H1 (cell line): Measurements from ENCODE around the gene VDR. TPM values are rescaled to one million over a fixed set of nuclear protein-coding genes. Genes with fewer than 3 reads are reported as not detected.
A peak's percentile ranks its signal among the peaks of the same experiment; 100 is the strongest.

Source experiments
- CTCF ChIA-PET: fragments of 300-600 bp; sonication (Branson Sonifier 250); formaldehyde crosslinking; loops from one replicate; lab custom pipeline; 2021; ENCODE audit not compliant: partially characterized antibody; lab: Charles Lee
- POLR2A ChIA-PET: fragments of 300-600 bp; sonication (Branson Sonifier 250); formaldehyde crosslinking; loops from one replicate; lab custom pipeline; 2021; ENCODE audit warnings: inconsistent platforms; ENCODE audit not compliant: partially characterized antibody; lab: Charles Lee
- DNase-seq, 2 experiments: peaks; one replicate each; pipeline versions ENCODE4 v3.0.0 to v3.0.0-alpha.2; 2010 to 2022; ENCODE audit warnings: low spot score in 2 of 2, low read depth in 1 of 2, mixed read lengths in 1 of 2
- FAIRE-seq: peaks from 2 replicates; lab custom pipeline; 2011; peaks lifted over from hg19 to GRCh38; lab: Jason Lieb, UNC
- H2AFZ ChIP-seq: 2 replicates; pipeline ENCODE4 v1.8.1; 2012; ENCODE audit warnings: low read length, inconsistent platforms
- H2AK5ac ChIP-seq: 2 replicates; pipeline ENCODE4 v1.6.1; 2013; ENCODE audit warnings: low read depth, low read length
- H2BK120ac ChIP-seq: replicated peaks from 2 replicates; pipeline ENCODE3; 2013; ENCODE audit warnings: low read depth, low read length, inconsistent platforms
- H2BK12ac ChIP-seq: 2 replicates; pipeline ENCODE4 v1.6.1; 2013; ENCODE audit warnings: low read depth, low read length
- H2BK15ac ChIP-seq: 2 replicates; pipeline ENCODE4 v1.6.1; 2013; ENCODE audit warnings: low read length
- H2BK20ac ChIP-seq: 2 replicates; pipeline ENCODE4 v1.6.1; 2013; ENCODE audit warnings: low read length
- H2BK5ac ChIP-seq: 2 replicates; pipeline ENCODE4 v1.6.1; 2013; ENCODE audit warnings: low read depth, low read length
- H3K14ac ChIP-seq: 2 replicates; pipeline ENCODE4 v1.6.1; 2013; ENCODE audit warnings: inconsistent platforms; ENCODE audit not compliant: insufficient read length
- H3K18ac ChIP-seq: 2 replicates; pipeline ENCODE4 v1.6.1; 2013; ENCODE audit warnings: low read length; ENCODE audit errors: extremely low read depth
- H3K23ac ChIP-seq: 2 replicates; pipeline ENCODE4 v1.6.1; 2013; ENCODE audit warnings: inconsistent platforms; ENCODE audit not compliant: insufficient read length
- H3K23me2 ChIP-seq: 2 replicates; pipeline ENCODE4 v1.6.1; 2013; ENCODE audit warnings: low read depth, low read length
- H3K27ac ChIP-seq: 2 replicates; pipeline ENCODE4 v1.6.1; 2011; ENCODE audit warnings: low read depth, low read length, inconsistent platforms
- H3K27me3 ChIP-seq, 4 experiments: replicated peaks in 1 of 4; 1 replicate in 1 of 4; 2 replicates in 3 of 4; pipeline versions ENCODE4 v1.6.1 to v1.8.1; 2011 to 2013; ENCODE audit warnings: low read length in 3 of 4, mild to moderate bottlenecking in 3 of 4, inconsistent platforms in 2 of 4, mixed read lengths in 2 of 4, moderate library complexity in 1 of 4; ENCODE audit not compliant: control insufficient read depth in 3 of 4, insufficient read depth in 3 of 4; ENCODE audit errors: extremely low read depth in 1 of 4
- H3K36me3 ChIP-seq, 4 experiments: 2 replicates each; pipeline versions ENCODE4 v1.6.1 to v1.8.1; 2011 to 2013; ENCODE audit warnings: mild to moderate bottlenecking in 4 of 4, low read length in 3 of 4, moderate library complexity in 2 of 4, control low read depth in 1 of 4, inconsistent platforms in 1 of 4; ENCODE audit not compliant: insufficient read depth in 4 of 4, control insufficient read depth in 2 of 4
- H3K4ac ChIP-seq: replicated peaks from 2 replicates; pipeline ENCODE3; 2013; ENCODE audit warnings: low read length, low read depth, mixed read lengths, inconsistent platforms; ENCODE audit not compliant: insufficient read length
- H3K4me1 ChIP-seq, 4 experiments: replicated peaks in 1 of 4; 1 replicate in 1 of 4; 2 replicates in 3 of 4; pipeline versions ENCODE4 v1.6.1 to v1.8.1; 2011 to 2013; ENCODE audit warnings: low read length in 3 of 4, inconsistent platforms in 2 of 4, mixed read lengths in 1 of 4; ENCODE audit not compliant: insufficient read depth in 4 of 4, control insufficient read depth in 3 of 4
- H3K4me2 ChIP-seq, 2 experiments: 2 replicates each; pipeline versions ENCODE4 v1.6.1 to v1.8.1; 2011 to 2013; ENCODE audit warnings: low read depth in 2 of 2, low read length in 2 of 2, control low read depth in 1 of 2, inconsistent platforms in 1 of 2, mild to moderate bottlenecking in 1 of 2; ENCODE audit not compliant: insufficient read depth in 1 of 2
- H3K4me3 ChIP-seq, 4 experiments: fragments of 200-600, 300-600 bp in 1 of 4; sonication (generic), shearing (Covaris generic), sonication (Bioruptor Twin) in 1 of 4; 2 replicates each; pipeline versions ENCODE4 v1.5.1 to v1.8.1; 2011 to 2016; ENCODE audit warnings: low read length in 4 of 4, low read depth in 3 of 4, control low read depth in 2 of 4, inconsistent platforms in 2 of 4, mild to moderate bottlenecking in 2 of 4, mixed read lengths in 1 of 4, moderate library complexity in 1 of 4; ENCODE audit not compliant: insufficient read depth in 2 of 4; ENCODE audit errors: extremely low read depth in 1 of 4
- H3K56ac ChIP-seq: replicated peaks from 2 replicates; pipeline ENCODE3; 2013; ENCODE audit warnings: low read depth, mild to moderate bottlenecking, mixed read lengths, low read length, inconsistent platforms; ENCODE audit not compliant: insufficient read length
- H3K79me1 ChIP-seq: 2 replicates; pipeline ENCODE4 v1.6.1; 2013; ENCODE audit warnings: low read depth, low read length, control low read depth
- H3K79me2 ChIP-seq, 2 experiments: 2 replicates each; pipeline versions ENCODE4 v1.6.1 to v1.8.1; 2012 to 2013; ENCODE audit warnings: low read length in 2 of 2, mild to moderate bottlenecking in 2 of 2, inconsistent platforms in 1 of 2; ENCODE audit not compliant: insufficient read depth in 2 of 2, control insufficient read depth in 1 of 2
- H3K9ac ChIP-seq, 4 experiments: replicated peaks in 1 of 4; 1 replicate in 1 of 4; 2 replicates in 3 of 4; pipeline versions ENCODE4 v1.6.1 to v1.8.1; 2011 to 2013; ENCODE audit warnings: low read depth in 3 of 4, low read length in 3 of 4, control low read depth in 2 of 4, mild to moderate bottlenecking in 2 of 4, moderate library complexity in 2 of 4, inconsistent platforms in 1 of 4; ENCODE audit errors: extremely low read depth in 1 of 4
- H3K9me3 ChIP-seq, 2 experiments: 2 replicates each; pipeline versions ENCODE4 v1.6.1 to v1.8.1; 2012 to 2013; ENCODE audit warnings: mild to moderate bottlenecking in 2 of 2, moderate library complexity in 2 of 2, control low read depth in 1 of 2, inconsistent platforms in 1 of 2, low read depth in 1 of 2, low read length in 1 of 2, mixed read lengths in 1 of 2; ENCODE audit not compliant: insufficient read depth in 2 of 2
- H4K20me1 ChIP-seq, 2 experiments: replicated peaks in 1 of 2; 2 replicates each; pipeline versions ENCODE3 to v1.8.1; 2011 to 2013; ENCODE audit warnings: inconsistent platforms in 2 of 2, low read length in 2 of 2, mild to moderate bottlenecking in 1 of 2; ENCODE audit not compliant: insufficient read depth in 2 of 2, control insufficient read depth in 1 of 2
- H4K5ac ChIP-seq: 2 replicates; pipeline ENCODE4 v1.6.1; 2013; ENCODE audit warnings: low read length, low read depth, mixed read lengths, inconsistent platforms; ENCODE audit not compliant: insufficient read length
- H4K8ac ChIP-seq: 2 replicates; pipeline ENCODE4 v1.8.0; 2013; ENCODE audit warnings: mild to moderate bottlenecking, moderate library complexity, low read length, inconsistent platforms; ENCODE audit not compliant: insufficient read depth; ENCODE audit errors: extremely low read depth
- H4K91ac ChIP-seq: replicated peaks from 2 replicates; pipeline ENCODE3; 2013; ENCODE audit warnings: low read length, mixed read lengths, inconsistent platforms; ENCODE audit not compliant: insufficient read length
- ASH2L ChIP-seq: fragments of 200-600, 300-600 bp; sonication (generic); IDR thresholded peaks from one replicate; pipeline ENCODE4 v1.7.1; 2017; ENCODE audit warnings: low read length
- BCL11A ChIP-seq, 2 experiments: IDR thresholded peaks; one replicate each; pipeline ENCODE4 v1.6.1; 2011; ENCODE audit warnings: low read depth in 2 of 2, low read length in 2 of 2, mild to moderate bottlenecking in 2 of 2
- BRCA1 ChIP-seq: IDR thresholded peaks from 2 replicates; pipeline ENCODE4 v1.6.1; 2012; ENCODE audit warnings: low read depth, low read length, improper control_type of control experiment
- CREB1 ChIP-seq: IDR thresholded peaks from 2 replicates; pipeline ENCODE4 v1.6.1; 2012; ENCODE audit warnings: inconsistent platforms
- NANOG ChIP-seq: IDR thresholded peaks from 2 replicates; pipeline ENCODE4 v1.6.1; 2011; ENCODE audit warnings: low read length, low read depth, mild to moderate bottlenecking, inconsistent platforms; ENCODE audit not compliant: insufficient read depth, poor library complexity, severe bottlenecking
- POLR2A ChIP-seq, 2 experiments: IDR thresholded peaks; 1 replicate in 1 of 2; 2 replicates in 1 of 2; pipeline ENCODE4 v1.6.1; 2011; ENCODE audit warnings: low read depth in 2 of 2, low read length in 2 of 2, mild to moderate bottlenecking in 2 of 2; ENCODE audit errors: control extremely low read depth in 1 of 2
- POLR2AphosphoS5 ChIP-seq: IDR thresholded peaks from 2 replicates; pipeline ENCODE4 v1.6.1; 2011; ENCODE audit warnings: low read depth, low read length
- SIN3A ChIP-seq, 2 experiments: IDR thresholded peaks in 1 of 2; conservative IDR thresholded peaks in 1 of 2; 2 replicates each; pipeline ENCODE4 v1.6.1; 2011 to 2012; ENCODE audit warnings: low read length in 2 of 2, improper control_type of control experiment in 1 of 2, low read depth in 1 of 2, mild to moderate bottlenecking in 1 of 2
- TBP ChIP-seq: IDR thresholded peaks from 2 replicates; pipeline ENCODE4 v1.6.1; 2011; ENCODE audit warnings: low read depth, low read length, improper control_type of control experiment
- ZNF274 ChIP-seq: IDR thresholded peaks from 2 replicates; pipeline ENCODE4 v1.7.0; 2012; ENCODE audit warnings: low read length, borderline replicate concordance; ENCODE audit errors: extremely low read depth
- WGBS, 2 experiments: shearing (Covaris generic) in 1 of 2; methylation state at CpG; one replicate each; pipeline versions ENCODE4 v1.1.6 to v1.1.7; 2013 to 2015; ENCODE audit warnings: low lambda C conversion rate in 2 of 2, mixed read lengths in 2 of 2, inconsistent platforms in 1 of 2, low coverage in 1 of 2, missing lambda C conversion rate in 1 of 2; ENCODE audit not compliant: insufficient replicate concordance in 2 of 2, insufficient coverage in 1 of 2, insufficient read length in 1 of 2; ENCODE audit errors: extremely low coverage in 1 of 2, missing lambda C conversion rate in 1 of 2; 5-methylcytosine and 5-hydroxymethylcytosine counted together
- polyA plus RNA-seq, 7 experiments: library from polyadenylated mRNA; depleted of rRNA in 3 of 7; stranded (reverse) in 5 of 7; unstranded in 2 of 7; fragments of >200 nt in 5 of 7; fragments of 200-250 nt in 2 of 7; gene quantifications; 1 replicate in 5 of 7; 2 replicates in 1 of 7; 4 replicates in 1 of 7; pipeline versions ENCODE4 v1.2.1 to v1.2.3, GENCODE V29; 2011 to 2013; ENCODE audit warnings: missing spikeins in 2 of 7, mixed read lengths in 2 of 7
- total RNA-seq: library from RNA; stranded (reverse); fragmentation: NEBNext Ultra II Directional; extraction: Animal tissue kit (Norgen Biotek cat#: 25700); gene quantifications from 2 replicates; pipeline ENCODE4 v1.2.1, GENCODE V29; 2021
- TF ChIP-seq, protein P1 (sequence below): IDR thresholded peaks from 2 replicates; pipeline ENCODE4 v1.6.1; 2012; ENCODE audit warnings: inconsistent platforms

Gene VDR
- total and polyA plus RNA-seq, 2 of the 8 experiments (the other 6 are each of a cell fraction or from before 2014, with no cell fraction given): 0.44 to 0.65 TPM

DNA sequence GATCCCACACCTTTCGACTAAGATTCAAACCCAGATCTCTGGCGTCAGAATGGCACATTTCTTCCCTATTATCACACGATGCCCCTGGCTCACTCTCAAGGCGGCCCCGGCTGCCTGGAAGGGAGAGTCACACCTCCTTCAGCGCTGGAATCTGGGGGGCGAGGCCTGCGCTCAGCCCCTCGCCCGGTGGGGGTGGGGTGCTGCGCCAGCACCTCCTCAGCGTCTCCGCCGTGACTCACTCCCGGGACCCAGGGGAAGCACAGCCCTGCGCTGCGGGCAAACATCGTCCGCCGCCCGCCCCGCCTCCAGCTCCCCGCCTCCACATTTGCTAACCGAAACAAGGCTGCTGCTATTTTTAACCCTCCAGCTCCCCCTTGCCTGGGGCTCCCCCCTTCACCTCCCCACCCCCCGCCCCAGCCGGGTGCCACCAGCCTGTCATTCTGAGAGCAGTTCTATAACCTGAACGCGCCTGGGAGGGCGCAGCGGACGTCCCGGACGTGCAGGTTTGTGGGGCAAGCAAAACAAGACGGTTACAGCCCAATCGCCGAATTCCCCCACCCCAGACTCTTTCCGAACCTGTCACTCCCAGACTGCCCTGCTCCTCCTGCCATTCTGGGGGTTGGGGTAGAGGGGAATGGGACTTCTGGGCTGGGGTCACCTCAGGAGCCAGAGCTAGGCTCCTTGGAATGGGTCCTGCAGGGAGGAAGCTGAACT, 91.8 kb downstream of the VDR start:
- Histone ChIP-seq H3K27me3 (no peaks in the 10 kb centered on the region), H3K23ac (no peak overlapping the region), H4K91ac (peak overlapping the region; percentile 86), H2AK5ac (0 out of 2 replicates have a peak overlapping the region, but pooled peaks have one; percentile 69), H3K27ac (peak overlapping the region; percentile 79), H4K8ac (peak overlapping the region; percentile 72; the same call in 1 of the 2 replicates), H3K4ac (peak overlapping the region; percentile 74), H3K9me3 (no peaks in the 10 kb centered on the region), H4K5ac (peak overlapping the region; percentile 73), H2BK12ac (peak overlapping the region; percentile 82), H2BK5ac (peak overlapping the region; percentile 90), H3K79me2 (peaks cover 4 to 84% of the 10 kb centered on the region in 2 experiments; a peak in 3 of 4 replicates), H2BK20ac (no peak overlapping the region), H3K4me2 (peak overlapping the region; percentile 71 to 76), H3K4me3 (peak overlapping the region; percentile 14 to 55 (median 40); a peak in 7 of 8 replicates), H4K20me1 (peaks cover 7 to 22% of the 10 kb centered on the region in 2 experiments), H2BK120ac (peak overlapping the region; percentile 89), H3K23me2 (peaks cover 3% of the 10 kb centered on the region), H2AFZ (peak overlapping the region; percentile 47; the same call in 1 of the 2 replicates), H3K79me1 (peaks cover 13% of the 10 kb centered on the region), H3K4me1 (peaks cover 28 to 72% (median 58%) of the 10 kb centered on the region in 4 experiments), H3K9ac (peak overlapping the region in 2 of 4 experiments; percentile 8 to 34; a peak in 3 of 7 replicates), H3K18ac (peak overlapping the region; percentile 33), H3K14ac (no peak overlapping the region), H3K36me3 (no peaks in the 10 kb centered on the region), H2BK15ac (0 out of 2 replicates have a peak overlapping the region, but pooled peaks have one; percentile 37), H3K56ac (no peak overlapping the region)
- FAIRE-seq (no peak), DNase-seq (peak; percentile 81 to 83)
- ChIA-PET CTCF (interaction anchor here (0.8 to 58.8 kb wide), 15 partner anchors 7 to 215 kb away, joined by 3 to 2001 read pairs (median 5); partner anchors contain the start of gene HDAC7), POLR2A (interaction anchor here (0.6 to 29.3 kb wide), 9 partner anchors 8 to 415 kb away, joined by 3 to 480 read pairs (median 11); partner anchors contain the start of gene PFKM)
- WGBS, 2 experiments: 7% methylated on average over 16 of the region's 37 CpGs; no CpG with 5 or more reads in 1 of the 2 experiments
- peak; percentile 38 for TF ChIP-seq CREB1
- TF ChIP-seq POLR2AphosphoS5: no peak
- no peak for TF ChIP-seq NANOG
- TF ChIP-seq POLR2A (IDR thresholded peaks at IDR 0.05; ENCODE audit: control extremely low read depth in 1 of 2, low read depth in 2 of 2, low read length in 2 of 2): no peak
- TF ChIP-seq ZNF274: no peak
- peak; percentile 93 for TF ChIP-seq ASH2L
- TF ChIP-seq, protein P1, sequence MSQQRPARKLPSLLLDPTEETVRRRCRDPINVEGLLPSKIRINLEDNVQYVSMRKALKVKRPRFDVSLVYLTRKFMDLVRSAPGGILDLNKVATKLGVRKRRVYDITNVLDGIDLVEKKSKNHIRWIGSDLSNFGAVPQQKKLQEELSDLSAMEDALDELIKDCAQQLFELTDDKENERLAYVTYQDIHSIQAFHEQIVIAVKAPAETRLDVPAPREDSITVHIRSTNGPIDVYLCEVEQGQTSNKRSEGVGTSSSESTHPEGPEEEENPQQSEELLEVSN: no peak; the same call in 1 of the 2 replicates
- TF ChIP-seq BCL11A (IDR thresholded peaks at IDR 0.05; ENCODE audit: low read depth in 2 of 2, low read length in 2 of 2): no peak
- TF ChIP-seq BRCA1: no peak
- 0 out of 4 replicates have a peak, but pooled peaks of 1 of the 2 experiments have one; percentile 3 for TF ChIP-seq SIN3A (conservative IDR thresholded peaks at IDR 0.05 in 1 of 2, IDR thresholded peaks at IDR 0.05 in 1 of 2; ENCODE audit: low read depth in 1 of 2, low read length in 2 of 2)
- no peak for TF ChIP-seq TBP
